ENCODE results near the gene MLLT1.

The MLLT1 gene

GRCh38 chr19:6220385-6221191 lies 59.2 kb downstream of the MLLT1 start:
- Histone ChIP-seq H4K20me1 (ENCODE audit: insufficient read depth) (no peaks in the 10 kb centered on the region), H3K27me3 (ENCODE audit: insufficient read depth, low read depth) (no peaks in the 10 kb centered on the region), H3K4me2 (no peak overlapping the region), H3K27ac (no peak overlapping the region), H3K36me3 (ENCODE audit: insufficient read depth) (no peaks in the 10 kb centered on the region), H3K4me3 (IDR thresholded peaks at IDR 0.05; ENCODE audit: insufficient read depth, low read depth, low read length) (no peak overlapping the region), H2AFZ (ENCODE audit: low read depth) (no peak overlapping the region), H3K4me1 (ENCODE audit: low read depth, poor library complexity, severe bottlenecking) (no peaks in the 10 kb centered on the region), H3K9ac (no peak overlapping the region), H3K79me2 (ENCODE audit: insufficient read depth, low read depth) (no peaks in the 10 kb centered on the region)
- no peak for TF ChIP-seq CTCF (conservative IDR thresholded peaks at IDR 0.05; ENCODE audit: low read depth, low read length)

GRCh38 chr19:6219586-6220290 lies 60.0 kb downstream of the MLLT1 start:
- H4K20me1 ChIP-seq (ENCODE audit: insufficient read depth) = no peaks in the 10 kb centered on the region
- H3K27me3 ChIP-seq (ENCODE audit: insufficient read depth, low read depth) = no peaks in the 10 kb centered on the region
- no peak overlapping the region for H2AFZ ChIP-seq (ENCODE audit: low read depth)
- H3K27ac ChIP-seq = no peak overlapping the region
- no peaks in the 10 kb centered on the region for H3K4me1 ChIP-seq (ENCODE audit: low read depth, poor library complexity, severe bottlenecking)
- no peaks in the 10 kb centered on the region for H3K36me3 ChIP-seq (ENCODE audit: insufficient read depth)
- no peak overlapping the region for H3K4me2 ChIP-seq
- H3K9ac ChIP-seq = no peak overlapping the region
- no peak for TF ChIP-seq CTCF (conservative IDR thresholded peaks at IDR 0.05; ENCODE audit: low read depth, low read length)
- no peak overlapping the region for H3K4me3 ChIP-seq (IDR thresholded peaks at IDR 0.05; ENCODE audit: insufficient read depth, low read depth, low read length)
- H3K79me2 ChIP-seq (ENCODE audit: insufficient read depth, low read depth) = no peaks in the 10 kb centered on the region

- H2AFZ ChIP-seq (ENCODE audit: low read depth) = no peak overlapping the region
- H3K9ac ChIP-seq = no peak overlapping the region
- no peaks in the 10 kb centered on the region for H3K27me3 ChIP-seq (ENCODE audit: insufficient read depth, low read depth)
- no peak for TF ChIP-seq CTCF (conservative IDR thresholded peaks at IDR 0.05; ENCODE audit: low read depth, low read length)
- no peak overlapping the region for H3K27ac ChIP-seq
- H3K36me3 ChIP-seq (ENCODE audit: insufficient read depth) = no peaks in the 10 kb centered on the region
- no peaks in the 10 kb centered on the region for H3K4me1 ChIP-seq (ENCODE audit: low read depth, poor library complexity, severe bottlenecking)
- no peak overlapping the region for H3K4me3 ChIP-seq (IDR thresholded peaks at IDR 0.05; ENCODE audit: insufficient read depth, low read depth, low read length)
- no peak overlapping the region for H3K4me2 ChIP-seq
- no peaks in the 10 kb centered on the region for H4K20me1 ChIP-seq (ENCODE audit: insufficient read depth)
- H3K79me2 ChIP-seq (ENCODE audit: insufficient read depth, low read depth) = no peaks in the 10 kb centered on the region
These were observed 60.6 kb downstream of the MLLT1 start for GRCh38 chr19:6219147-6219525.

- H3K4me3 ChIP-seq (IDR thresholded peaks at IDR 0.05; ENCODE audit: insufficient read depth, low read depth, low read length) = no peak overlapping the region
- no peaks in the 10 kb centered on the region for H3K4me1 ChIP-seq (ENCODE audit: low read depth, poor library complexity, severe bottlenecking)
- H3K9ac ChIP-seq = no peak overlapping the region
- peak; percentile 81 for TF ChIP-seq CTCF (conservative IDR thresholded peaks at IDR 0.05; ENCODE audit: low read depth, low read length)
- no peaks in the 10 kb centered on the region for H3K79me2 ChIP-seq (ENCODE audit: insufficient read depth, low read depth)
- no peaks in the 10 kb centered on the region for H3K36me3 ChIP-seq (ENCODE audit: insufficient read depth)
- H3K27ac ChIP-seq = no peak overlapping the region
- H2AFZ ChIP-seq (ENCODE audit: low read depth) = no peak overlapping the region
- H4K20me1 ChIP-seq (ENCODE audit: insufficient read depth) = no peaks in the 10 kb centered on the region
- no peak overlapping the region for H3K4me2 ChIP-seq
- H3K27me3 ChIP-seq (ENCODE audit: insufficient read depth, low read depth) = no peaks in the 10 kb centered on the region
These were observed 61.2 kb downstream of the MLLT1 start for GRCh38 chr19:6218491-6219146.
